Mammary epithelial cell (primary cell): Measurements from ENCODE around the gene NFASC.

Source experiments
- EZH2 ChIP-seq: IDR thresholded peaks from 2 replicates; pipeline ENCODE4 v1.6.1; 2012; ENCODE audit warnings: low read length, inconsistent platforms, borderline replicate concordance
- TF ChIP-seq, protein P1 (sequence below), 2 donors: IDR thresholded peaks in 1 of 2; conservative IDR thresholded peaks in 1 of 2; 2 replicates each; pipeline ENCODE4 v1.5.1; 2011 to 2012; ENCODE audit warnings: inconsistent platforms in 2 of 2, low read length in 2 of 2, mild to moderate bottlenecking in 2 of 2, control low read depth in 1 of 2, low read depth in 1 of 2; ENCODE audit not compliant: insufficient read depth in 1 of 2; ENCODE audit errors: extremely low read depth in 1 of 2

DNA sequence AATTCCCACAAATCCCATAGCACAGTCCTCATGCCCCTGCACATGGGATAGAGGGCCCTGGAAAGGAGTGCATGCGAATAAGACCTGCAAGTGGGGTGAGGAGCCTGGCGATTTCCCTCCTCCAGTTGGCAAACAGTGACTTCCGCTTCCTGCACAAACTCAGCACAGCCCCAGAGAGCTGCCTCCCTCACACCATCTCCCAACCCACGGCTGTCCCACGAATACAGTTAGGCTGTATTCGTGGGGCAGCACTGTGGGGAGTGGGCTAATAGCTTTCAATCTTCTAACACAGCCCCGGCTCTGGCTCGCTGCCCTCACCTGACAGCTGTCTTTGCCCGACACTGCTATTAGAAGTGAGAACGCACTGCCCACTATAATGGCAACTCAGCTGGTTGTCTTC is 144.1 kb downstream of the NFASC start:
- TF ChIP-seq, protein P1, sequence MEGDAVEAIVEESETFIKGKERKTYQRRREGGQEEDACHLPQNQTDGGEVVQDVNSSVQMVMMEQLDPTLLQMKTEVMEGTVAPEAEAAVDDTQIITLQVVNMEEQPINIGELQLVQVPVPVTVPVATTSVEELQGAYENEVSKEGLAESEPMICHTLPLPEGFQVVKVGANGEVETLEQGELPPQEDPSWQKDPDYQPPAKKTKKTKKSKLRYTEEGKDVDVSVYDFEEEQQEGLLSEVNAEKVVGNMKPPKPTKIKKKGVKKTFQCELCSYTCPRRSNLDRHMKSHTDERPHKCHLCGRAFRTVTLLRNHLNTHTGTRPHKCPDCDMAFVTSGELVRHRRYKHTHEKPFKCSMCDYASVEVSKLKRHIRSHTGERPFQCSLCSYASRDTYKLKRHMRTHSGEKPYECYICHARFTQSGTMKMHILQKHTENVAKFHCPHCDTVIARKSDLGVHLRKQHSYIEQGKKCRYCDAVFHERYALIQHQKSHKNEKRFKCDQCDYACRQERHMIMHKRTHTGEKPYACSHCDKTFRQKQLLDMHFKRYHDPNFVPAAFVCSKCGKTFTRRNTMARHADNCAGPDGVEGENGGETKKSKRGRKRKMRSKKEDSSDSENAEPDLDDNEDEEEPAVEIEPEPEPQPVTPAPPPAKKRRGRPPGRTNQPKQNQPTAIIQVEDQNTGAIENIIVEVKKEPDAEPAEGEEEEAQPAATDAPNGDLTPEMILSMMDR (conservative IDR thresholded peaks at IDR 0.05 in 1 of 2, IDR thresholded peaks at IDR 0.05 in 1 of 2; ENCODE audit: extremely low read depth in 1 of 2, insufficient read depth in 1 of 2, low read depth in 1 of 2, low read length in 2 of 2) = no peak
- TF ChIP-seq EZH2 = no peak
